PFSK-1 (cell line): ENCODE results near the gene CPSF7.

Experiments
- POLR2AphosphoS5 ChIP-seq: IDR thresholded peaks from 2 replicates; pipeline ENCODE4 v1.6.1; 2012; ENCODE audit warnings: low read depth, mild to moderate bottlenecking, control low read depth, low read length, moderate library complexity
- REST ChIP-seq, 2 experiments: IDR thresholded peaks; 2 replicates each; pipeline versions ENCODE4 v1.6.1 to v1.8.0; 2011 to 2012; ENCODE audit warnings: low read depth in 2 of 2, low read length in 2 of 2, control low read depth in 1 of 2, inconsistent platforms in 1 of 2, mild to moderate bottlenecking in 1 of 2, moderate library complexity in 1 of 2; ENCODE audit not compliant: insufficient read depth in 1 of 2

GRCh38 chr11:61401573-61401972 is 28.2 kb downstream of the CPSF7 start:
- TF ChIP-seq REST (IDR thresholded peaks at IDR 0.05; ENCODE audit: insufficient read depth in 1 of 2, low read depth in 2 of 2, low read length in 2 of 2) (no peak), POLR2AphosphoS5 (peak; percentile 59)
